HG03064 (cell line): Measurements from ENCODE around the gene TTLL7.
A peak's percentile ranks its signal among the peaks of the same experiment; 100 is the strongest.

Experiments
- ATAC-seq: cut with Tn5 transposase; IDR thresholded peaks from one replicate; pipeline ENCODE4 v1.9.1; 2021; ENCODE audit warnings: low read depth; ENCODE audit not compliant: unreplicated experiment

Gene TTLL7, protein sequence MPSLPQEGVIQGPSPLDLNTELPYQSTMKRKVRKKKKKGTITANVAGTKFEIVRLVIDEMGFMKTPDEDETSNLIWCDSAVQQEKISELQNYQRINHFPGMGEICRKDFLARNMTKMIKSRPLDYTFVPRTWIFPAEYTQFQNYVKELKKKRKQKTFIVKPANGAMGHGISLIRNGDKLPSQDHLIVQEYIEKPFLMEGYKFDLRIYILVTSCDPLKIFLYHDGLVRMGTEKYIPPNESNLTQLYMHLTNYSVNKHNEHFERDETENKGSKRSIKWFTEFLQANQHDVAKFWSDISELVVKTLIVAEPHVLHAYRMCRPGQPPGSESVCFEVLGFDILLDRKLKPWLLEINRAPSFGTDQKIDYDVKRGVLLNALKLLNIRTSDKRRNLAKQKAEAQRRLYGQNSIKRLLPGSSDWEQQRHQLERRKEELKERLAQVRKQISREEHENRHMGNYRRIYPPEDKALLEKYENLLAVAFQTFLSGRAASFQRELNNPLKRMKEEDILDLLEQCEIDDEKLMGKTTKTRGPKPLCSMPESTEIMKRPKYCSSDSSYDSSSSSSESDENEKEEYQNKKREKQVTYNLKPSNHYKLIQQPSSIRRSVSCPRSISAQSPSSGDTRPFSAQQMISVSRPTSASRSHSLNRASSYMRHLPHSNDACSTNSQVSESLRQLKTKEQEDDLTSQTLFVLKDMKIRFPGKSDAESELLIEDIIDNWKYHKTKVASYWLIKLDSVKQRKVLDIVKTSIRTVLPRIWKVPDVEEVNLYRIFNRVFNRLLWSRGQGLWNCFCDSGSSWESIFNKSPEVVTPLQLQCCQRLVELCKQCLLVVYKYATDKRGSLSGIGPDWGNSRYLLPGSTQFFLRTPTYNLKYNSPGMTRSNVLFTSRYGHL

DNA sequence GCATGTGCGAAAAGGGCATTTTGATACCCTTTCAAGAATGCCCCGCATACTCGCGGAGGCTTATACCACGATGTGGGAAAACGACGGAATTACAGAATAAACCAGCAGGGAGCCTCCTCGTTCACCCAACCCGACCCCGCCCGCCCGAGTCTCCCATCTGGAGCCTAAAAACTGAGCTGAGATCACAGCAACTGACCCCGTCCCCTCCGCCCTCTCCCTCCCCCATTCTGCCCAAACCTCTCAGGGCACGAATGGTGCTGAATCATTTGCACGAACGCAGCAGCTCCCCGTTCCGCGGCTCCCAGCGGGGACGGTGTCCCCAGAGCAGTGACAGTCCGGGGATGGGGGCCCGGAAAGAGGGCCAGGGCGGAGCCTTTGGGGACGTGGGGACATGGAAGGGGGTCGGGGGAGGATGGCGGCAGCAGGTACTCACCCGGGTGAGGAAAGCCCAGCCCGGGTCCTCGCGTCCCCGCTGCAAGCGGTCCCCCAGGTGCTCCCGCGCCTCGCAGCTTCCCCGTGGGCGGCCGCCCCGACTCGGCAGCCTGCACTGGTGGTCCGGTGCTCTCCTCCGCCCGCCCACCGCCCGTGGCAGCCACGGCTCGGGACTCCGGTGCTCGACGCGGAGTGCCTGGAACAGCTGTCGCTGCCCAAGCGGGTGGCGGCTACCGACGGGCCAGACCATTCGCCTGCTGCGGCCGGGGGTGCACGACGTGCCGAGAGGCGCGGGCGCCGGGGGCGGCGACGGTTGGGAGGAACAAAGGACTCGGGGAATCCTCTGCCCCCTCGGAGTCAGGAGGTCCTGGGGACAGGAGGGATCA, at the start of gene TTLL7:
Gene TTLL7, minus strand, starts transcription at position 635 of the 818 bp plus-strand sequence. CDS start 46,921 bp downstream, outside the sequence.
- peak; percentile 81 for ATAC-seq

GRCh38 chr1:84042461-84042860, 43.5 kb upstream of the TTLL7 start:
- no peak for ATAC-seq

DNA sequence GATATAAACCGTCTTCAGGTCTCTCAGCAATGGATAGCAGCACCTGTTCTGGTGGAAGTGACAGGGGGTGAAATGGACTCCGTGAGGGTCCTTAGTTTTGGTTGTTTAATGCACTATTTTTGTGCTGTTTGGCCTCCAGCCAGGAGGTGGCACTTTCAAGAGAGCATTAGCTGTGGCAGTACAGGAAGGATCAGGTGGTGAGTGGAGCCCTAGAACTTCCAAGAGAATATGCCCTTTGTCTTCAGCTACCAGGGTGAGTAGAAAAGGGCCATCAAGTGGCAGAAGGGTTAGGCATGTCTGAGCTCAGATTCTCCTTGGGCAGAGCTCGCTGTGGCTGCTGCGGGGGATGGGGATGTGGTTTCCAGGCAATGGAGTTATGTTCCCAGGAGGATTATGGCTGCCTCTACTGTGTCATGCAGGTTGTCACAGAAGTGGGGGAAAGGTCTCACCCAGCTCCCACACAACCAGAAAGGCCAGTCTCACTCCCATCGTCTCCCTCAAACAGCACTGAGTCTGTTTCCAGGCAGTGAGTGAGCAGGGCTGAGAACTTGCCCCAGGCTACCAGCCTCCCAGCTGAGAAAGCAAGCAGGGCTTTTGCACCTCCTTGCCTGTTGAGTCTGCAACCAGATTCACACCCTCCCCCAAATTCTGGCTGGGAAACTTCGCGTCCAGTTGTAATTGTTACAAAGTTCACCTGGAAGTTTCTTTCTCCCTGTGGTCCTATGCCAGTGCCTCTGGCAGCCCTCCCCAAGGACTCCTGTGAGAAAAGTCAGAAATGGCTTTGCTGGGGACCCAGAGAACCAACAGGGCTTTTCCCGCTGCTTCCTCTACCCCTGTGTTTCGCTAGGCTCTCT, 39.1 kb upstream of the TTLL7 start:
- ATAC-seq: no peak

DNA sequence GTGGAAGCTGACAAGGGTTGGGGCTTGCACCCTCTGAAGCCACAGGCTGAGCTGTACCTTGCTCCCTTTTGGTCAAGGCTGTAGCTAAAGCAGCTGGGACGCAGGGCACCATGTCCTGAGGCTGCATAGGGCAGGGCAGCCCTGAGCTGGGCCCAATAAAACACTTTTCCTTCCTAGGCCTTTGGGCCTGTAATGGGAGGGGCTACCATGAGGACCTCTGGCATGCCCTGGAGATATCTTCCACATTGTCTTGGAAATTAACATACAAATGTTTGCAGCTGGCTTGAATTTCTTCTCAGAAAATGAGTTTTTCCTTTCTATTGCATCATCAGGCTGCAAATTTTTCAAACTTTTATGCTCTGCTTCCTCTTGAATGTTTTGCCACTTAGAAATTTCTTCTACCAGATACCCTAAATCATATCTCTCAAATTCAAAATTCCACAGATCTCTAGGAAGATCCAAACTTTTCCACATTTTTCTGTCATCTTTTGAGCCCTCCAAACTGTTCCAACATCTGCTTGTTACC, 32.9 kb upstream of the TTLL7 start:
- ATAC-seq: no peak

- no peak for ATAC-seq
Observed at GRCh38 chr1:84027368-84027767, 28.4 kb upstream of the TTLL7 start.

DNA sequence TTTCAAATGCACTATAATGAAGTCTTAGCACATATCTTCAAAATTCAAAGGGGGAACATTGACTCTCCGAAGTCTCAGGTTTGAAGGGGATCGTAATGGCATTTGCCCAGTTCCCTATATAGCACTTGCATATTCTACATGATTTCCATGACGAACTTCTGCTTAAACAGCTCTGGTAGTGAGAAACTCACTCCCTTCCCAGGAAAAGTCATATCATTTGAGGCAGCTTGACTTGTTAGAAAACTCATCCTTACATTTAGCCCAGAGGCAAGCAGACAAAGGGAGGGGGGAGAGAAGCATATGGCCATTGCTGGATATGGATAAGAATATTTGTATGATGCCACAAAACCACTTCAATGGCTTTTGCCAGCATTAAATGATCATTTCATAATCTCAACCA, 27.0 kb upstream of the TTLL7 start:
- no peak for ATAC-seq

GRCh38 chr1:84021822-84022221, 22.9 kb upstream of the TTLL7 start:
- no peak for ATAC-seq

DNA sequence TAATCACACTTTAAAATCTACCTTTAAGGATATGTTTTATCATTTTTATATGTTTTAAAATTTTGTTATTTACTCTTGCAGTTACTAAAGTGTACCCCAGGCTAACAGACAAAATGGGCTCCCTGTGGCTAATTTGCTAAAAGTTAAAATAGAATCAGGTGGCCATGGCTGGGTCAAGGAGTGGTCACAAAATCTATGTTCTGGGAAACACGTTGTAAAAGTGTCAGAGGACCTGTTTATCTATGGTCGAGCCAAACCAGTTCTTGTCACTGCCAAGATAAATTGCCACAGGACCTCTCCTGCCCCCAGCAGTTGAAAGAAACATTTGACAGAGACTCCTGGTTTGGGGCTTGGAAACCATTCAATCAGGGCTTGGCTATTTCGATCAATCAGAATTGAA, 21.2 kb upstream of the TTLL7 start:
- no peak for ATAC-seq

GRCh38 chr1:84019217-84019616, 20.3 kb upstream of the TTLL7 start:
- ATAC-seq: no peak

GRCh38 chr1:84013708-84014107, 14.8 kb upstream of the TTLL7 start:
- no peak for ATAC-seq

DNA sequence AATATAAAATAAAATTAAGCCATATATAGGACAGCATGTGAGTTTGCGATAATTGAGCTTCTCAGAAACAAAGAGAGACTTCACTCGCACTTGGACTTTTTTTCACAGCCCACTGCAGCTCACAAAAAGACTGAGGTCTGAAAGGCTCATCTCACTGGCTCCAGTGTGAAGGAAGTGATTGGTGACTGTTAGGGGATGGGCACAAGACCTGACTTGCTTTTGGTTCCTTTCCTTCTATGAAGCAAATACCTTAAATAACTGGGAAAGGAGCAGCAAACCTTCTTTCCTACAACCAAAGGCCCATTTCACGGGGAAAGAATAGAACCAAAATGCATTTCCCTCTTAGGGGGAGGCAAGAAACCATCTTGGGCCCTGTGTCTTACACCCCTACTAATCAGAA, 13.1 kb upstream of the TTLL7 start:
- ATAC-seq: no peak

DNA sequence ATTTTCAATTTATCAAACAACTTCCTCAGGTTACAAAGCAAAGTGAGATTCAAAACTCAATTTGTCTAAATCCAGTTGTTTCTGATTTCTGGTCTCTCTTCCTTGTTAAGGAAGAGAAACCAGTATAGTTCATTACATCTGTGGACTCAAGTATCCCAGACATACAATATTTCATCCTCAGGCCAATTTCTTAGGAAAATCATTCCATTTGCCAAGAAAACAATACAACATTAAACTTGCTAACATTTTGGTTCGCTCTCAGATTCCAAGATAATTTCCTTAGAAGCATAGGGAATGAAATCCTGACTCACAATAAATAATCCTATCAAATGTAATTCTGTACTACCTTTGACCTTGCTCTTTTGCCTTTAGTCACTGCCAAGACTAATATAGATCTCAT, 11.2 kb upstream of the TTLL7 start:
- ATAC-seq: no peak

GRCh38 chr1:84008631-84009030, 9.7 kb upstream of the TTLL7 start:
- ATAC-seq: no peak

DNA sequence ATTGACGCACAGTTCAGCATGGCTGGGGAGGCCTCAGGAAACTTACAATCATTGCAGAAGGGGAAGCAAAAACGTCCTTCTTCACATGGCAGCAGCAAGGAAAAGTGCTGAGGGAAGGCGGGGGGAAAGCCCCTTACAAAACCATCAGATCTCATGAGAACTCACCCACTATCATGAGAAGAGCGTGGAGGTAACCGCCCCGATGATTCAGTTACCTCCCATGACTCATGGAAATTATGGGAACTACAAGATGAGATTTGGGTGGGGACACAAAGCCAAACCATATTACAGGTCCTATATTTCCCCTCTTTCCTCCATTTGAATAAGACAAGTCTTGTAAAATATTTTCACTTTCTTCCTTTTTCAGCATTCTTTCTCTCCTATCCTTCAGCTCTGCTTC, 7.7 kb upstream of the TTLL7 start:
- no peak for ATAC-seq

- ATAC-seq: no peak
Observed at GRCh38 chr1:84001501-84001900, 2.6 kb upstream of the TTLL7 start.

DNA sequence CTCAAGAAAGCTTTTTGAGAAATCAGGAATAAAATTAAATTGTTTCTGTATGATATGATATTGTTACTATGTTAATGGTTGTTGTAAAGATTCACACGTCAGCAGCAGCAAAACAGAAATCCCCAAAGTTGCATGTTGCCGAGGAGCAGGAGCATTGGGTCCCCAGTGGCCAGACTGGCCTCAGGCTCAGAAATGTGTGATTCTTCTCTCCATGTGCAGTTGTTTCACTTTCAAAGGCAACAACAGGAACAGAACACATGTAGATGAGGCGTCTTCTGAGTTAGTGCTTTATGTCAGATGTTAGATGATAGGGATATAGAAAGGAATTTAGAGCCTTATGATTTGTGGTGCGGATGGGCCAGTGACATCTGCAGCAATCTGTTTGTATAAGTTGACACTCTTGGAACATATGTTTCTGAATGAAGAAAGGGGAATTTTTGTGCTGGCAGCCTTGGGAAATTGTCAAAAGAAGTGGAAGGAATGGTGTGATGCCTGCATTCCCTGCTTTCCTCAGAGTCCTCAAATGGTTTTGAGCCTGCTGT, 2.1 kb upstream of the TTLL7 start:
- no peak for ATAC-seq

DNA sequence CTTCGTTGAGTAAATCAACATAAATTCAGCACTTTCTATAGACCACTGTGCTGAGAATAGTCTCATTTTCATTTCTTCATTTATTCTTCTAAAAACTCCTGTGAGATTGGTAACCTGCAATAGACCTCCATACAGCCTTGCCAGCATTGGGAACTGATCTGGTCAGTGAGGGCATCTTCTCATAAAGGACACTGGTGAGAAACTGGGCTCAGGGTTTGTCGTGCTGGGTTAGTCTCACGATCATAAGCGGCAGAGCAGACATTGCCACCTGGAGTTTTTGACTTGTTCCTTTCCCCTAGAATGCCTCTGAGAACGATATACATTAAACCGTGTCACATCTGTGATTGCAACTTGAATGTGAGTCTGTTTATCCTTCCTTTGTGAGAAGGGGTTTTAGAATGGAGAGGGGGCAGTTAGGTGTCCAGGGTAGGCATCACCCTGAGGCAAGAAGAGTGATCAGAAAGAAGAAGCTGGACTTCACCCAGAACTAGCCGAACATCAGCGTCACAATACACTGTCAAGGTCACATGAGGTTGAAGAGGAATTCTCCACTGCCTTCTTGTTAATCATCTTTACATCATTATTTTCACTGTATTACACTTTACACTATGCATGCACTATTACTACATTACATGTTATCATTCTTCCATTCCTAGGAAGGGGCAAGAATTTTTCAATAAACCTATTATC, 1.4 kb upstream of the TTLL7 start:
- ATAC-seq: no peak

- ATAC-seq: peak; percentile 69
Observed at GRCh38 chr1:83999316-83999819, 436 bp upstream of the TTLL7 start.

DNA sequence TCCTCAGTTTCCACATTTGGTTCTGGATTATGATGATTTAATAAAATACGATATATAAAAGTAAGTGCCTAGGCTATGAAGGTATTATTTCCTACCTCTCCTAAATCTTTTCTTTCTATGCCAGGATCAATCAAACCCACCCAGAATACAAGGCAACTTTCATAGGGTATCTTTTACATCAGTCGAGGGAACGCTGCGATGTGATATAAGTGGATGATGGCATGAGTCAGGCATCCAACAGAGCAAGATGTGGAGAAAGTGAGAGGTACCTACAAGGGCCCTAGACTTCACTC, 781 bp downstream of the TTLL7 start:
- no peak for ATAC-seq
